GM12892 (cell line): ENCODE measurements around the gene ARHGAP29.

ENCODE experiments used
- POLR2AphosphoS5 ChIP-seq: IDR thresholded peaks from 2 replicates; pipeline ENCODE4 v1.6.1; 2011; ENCODE audit warnings: low read depth, low read length, control low read depth
- TAF1 ChIP-seq: IDR thresholded peaks from 2 replicates; pipeline ENCODE4 v1.6.1; 2011; ENCODE audit warnings: low read depth, mild to moderate bottlenecking, control low read depth, low read length, borderline replicate concordance

DNA sequence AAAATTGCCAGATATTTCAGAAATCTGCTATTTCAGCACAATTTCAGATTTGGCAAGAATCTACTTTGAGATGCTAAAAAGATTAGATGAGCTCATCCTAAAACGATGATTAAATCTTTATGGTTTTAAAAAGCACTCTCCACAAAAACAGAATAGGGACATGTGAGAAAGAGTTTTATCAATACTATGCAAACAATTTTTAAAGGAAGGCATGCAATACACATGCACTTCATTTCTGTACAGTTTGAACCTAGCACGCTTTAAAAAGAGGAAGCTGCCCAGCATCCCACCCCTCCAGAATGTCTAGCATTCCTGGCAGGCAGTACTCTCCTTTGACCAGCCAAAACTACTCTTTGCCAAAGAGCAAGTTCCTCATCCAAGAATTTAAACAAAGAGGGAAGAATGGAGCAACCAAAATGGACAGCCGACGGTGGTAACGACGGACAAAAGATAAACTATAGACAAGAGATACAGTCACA is 1.3 kb downstream of the ARHGAP29 start:
- TF ChIP-seq TAF1 (no peak), POLR2AphosphoS5 (no peak)
